Activated CD4-positive, alpha-beta T cell treated with anti-CD3 and anti-CD28 coated beads for 36 hours (primary cell): ENCODE data around the gene TFPT. TPM values are rescaled to one million over a fixed set of nuclear protein-coding genes. Genes with fewer than 3 reads are reported as not detected.

Source experiments
- ATAC-seq: fragments of 200-7000 bp; cut with Tn5 transposase; one replicate; pipeline ENCODE4 v1.10.0; 2021; ENCODE audit warnings: mild to moderate bottlenecking, moderate library complexity
- CTCF ChIA-PET: fragments of 350-600 bp; sonication (Branson Sonifier 250); formaldehyde crosslinking; loops from one replicate; lab custom pipeline; 2021; ENCODE audit warnings: antibody characterized with exemption; lab: Charles Lee
- POLR2A ChIA-PET: fragments of 350-600 bp; sonication (Branson Sonifier 250); formaldehyde crosslinking; loops from one replicate; lab custom pipeline; 2021; ENCODE audit warnings: antibody characterized with exemption, inconsistent platforms; lab: Charles Lee
- DNase-seq: peaks from one replicate; pipeline ENCODE4 v3.0.0-alpha.2; 2020
- H3K27ac Mint-ChIP-seq: one replicate; pipeline ENCODE4 v1.8.0; 2021; ENCODE audit warnings: mixed read lengths
- H3K27me3 Mint-ChIP-seq: one replicate; pipeline ENCODE4 v1.8.0; 2021; ENCODE audit warnings: mixed read lengths
- H3K36me3 Mint-ChIP-seq: one replicate; pipeline ENCODE4 v1.8.0; 2021; ENCODE audit warnings: low read depth, mixed read lengths
- H3K4me1 Mint-ChIP-seq: one replicate; pipeline ENCODE4 v1.8.0; 2021; ENCODE audit warnings: mixed read lengths
- H3K4me3 Mint-ChIP-seq: one replicate; pipeline ENCODE4 v1.8.0; 2021; ENCODE audit warnings: mild to moderate bottlenecking, moderate library complexity, mixed read lengths
- H3K9me3 Mint-ChIP-seq: one replicate; pipeline ENCODE4 v1.8.0; 2021; ENCODE audit warnings: low read depth, mixed read lengths
- intact Hi-C, 2 experiments: fragments of 100-400 bp; cut with DNase I in 1 of 2; cut with micrococcal nuclease in 1 of 2; formaldehyde crosslinking; loops; one replicate each; pipeline versions ENCODE4 v1.14.2 to v1.15.1; 2022 to 2024; cut with DNase I, micrococcal nuclease
- total RNA-seq, 2 experiments: library from RNA; stranded (reverse); gene quantifications; one replicate each; pipeline ENCODE4 v1.2.3, GENCODE V29; 2021

The TFPT gene
- total RNA-seq: 10 to 100 TPM; 28.5 to 39.3 TPM

DNA sequence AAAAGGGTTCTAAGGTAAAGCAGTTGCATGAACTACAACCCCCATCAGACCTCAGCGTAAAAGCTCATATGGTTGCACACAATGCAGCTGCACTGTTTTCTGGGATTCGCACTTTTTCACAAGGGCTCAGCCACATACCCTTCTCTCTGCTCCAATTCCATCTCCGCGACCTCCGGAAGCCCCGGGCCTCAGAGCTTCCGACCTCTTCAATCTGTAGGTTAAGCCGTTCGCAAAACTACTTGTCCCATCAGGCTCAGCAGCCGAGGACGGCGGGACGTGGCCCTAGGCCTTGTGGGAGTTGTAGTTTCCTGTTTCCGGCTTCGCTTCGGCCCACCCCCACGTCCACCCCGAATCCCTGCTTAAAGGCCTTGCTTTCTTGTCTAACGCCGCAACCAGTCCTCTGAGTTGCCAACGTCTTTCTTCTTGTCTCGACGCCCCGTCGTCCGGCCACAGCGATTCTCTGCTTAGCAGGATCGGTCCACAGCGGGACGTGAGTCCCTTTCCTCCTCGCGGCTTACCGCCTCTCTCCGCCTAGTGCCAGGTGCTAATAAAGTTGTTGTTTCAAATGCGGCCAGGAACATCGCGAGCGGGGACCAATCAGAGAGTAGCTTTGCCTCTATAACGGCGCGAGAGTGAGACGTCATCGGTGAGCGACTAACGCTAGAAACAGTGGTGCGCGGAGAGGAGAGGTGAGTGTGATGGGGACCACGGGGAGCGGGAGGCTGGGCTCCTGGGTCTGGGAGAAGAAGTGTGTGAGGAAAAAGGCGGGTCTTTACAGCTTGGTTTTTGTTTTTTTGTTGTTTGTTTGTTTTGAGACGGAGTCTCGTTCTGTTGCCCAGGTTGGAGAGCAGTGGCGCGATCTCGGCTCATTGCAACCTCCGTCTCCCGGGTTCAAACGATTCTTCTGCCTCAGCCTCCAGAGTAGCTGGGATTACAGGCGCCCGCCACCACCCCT is at the start of gene TFPT, which contains the start of gene PRPF31:
TFPT (minus strand) TSS at position 549 of the 955 bp plus-strand sequence; CDS start at position 161, 388 bp downstream.
PRPF31 (plus strand) TSS at position 646 of the 955 bp plus-strand sequence. CDS start 2,525 bp downstream, outside the sequence.
- H3K36me3 Mint-ChIP-seq: peaks cover 43% of the 10 kb centered on the region
- H3K9me3 Mint-ChIP-seq: no peaks in the 10 kb centered on the region
- ChIA-PET CTCF (interaction anchor here (1.0 to 1.4 kb wide), 4 partner anchors 13 to 74 kb away, joined by 3 to 4 read pairs (median 4); partner anchors contain the start of genes CNOT3, MBOAT7 and NDUFA3), POLR2A (interaction anchor here (0.7 to 3.5 kb wide), 8 partner anchors 12 to 348 kb away, joined by 3 to 32 read pairs (median 8); partner anchors contain the start of genes CNOT3, LENG9, MBOAT7 and NDUFA3)
- DNase-seq (peak; percentile 97), ATAC-seq (peak; percentile 94)
- intact Hi-C loops: loop anchor here (1.0 to 5.0 kb wide), 12 partner anchors 13 to 1013 kb away; partner anchors contain the start of genes CNOT3 (in 2 of the 2), LENG1 (in 2 of the 2), NDUFA3 (in 2 of the 2) and LENG8 (in 1 of the 2)
- H3K27ac Mint-ChIP-seq: peak within 1 kb of the TSS; percentile 96
- H3K4me3 Mint-ChIP-seq: peak within 1 kb of the TSS; percentile 83
- H3K4me1 Mint-ChIP-seq: peaks cover 25% of the 10 kb centered on the region
- no peaks in the 10 kb centered on the region for H3K27me3 Mint-ChIP-seq

- ATAC-seq (no peak), DNase-seq (no peak)
- ChIA-PET POLR2A (no interaction called here), CTCF (interaction anchor here (0.7 kb wide), 1 partner anchor 62 kb away, joined by 3 read pairs; no protein-coding TSS in a partner anchor)
- intact Hi-C loops: no loop called here
- no peak overlapping the region for H3K27ac Mint-ChIP-seq
- peaks cover 7% of the 10 kb centered on the region for H3K27me3 Mint-ChIP-seq
- no peak overlapping the region for H3K4me3 Mint-ChIP-seq
- H3K36me3 Mint-ChIP-seq: no peaks in the 10 kb centered on the region
- peaks cover 39% of the 10 kb centered on the region for H3K4me1 Mint-ChIP-seq
- H3K9me3 Mint-ChIP-seq: no peaks in the 10 kb centered on the region
Measured at GRCh38 chr19:54165222-54165621, 49.8 kb upstream of the TFPT start.

- peak overlapping the region; percentile 38 for H3K4me3 Mint-ChIP-seq
- ChIA-PET CTCF (interaction anchor here (1.0 kb wide), 1 partner anchor 25 kb away, joined by 3 read pairs; the partner anchor contains the start of gene MBOAT7), POLR2A (no interaction called here)
- H3K27ac Mint-ChIP-seq: no peak overlapping the region
- H3K36me3 Mint-ChIP-seq: no peaks in the 10 kb centered on the region
- intact Hi-C loops: no loop called here
- peaks cover 42% of the 10 kb centered on the region for H3K4me1 Mint-ChIP-seq
- ATAC-seq (no peak), DNase-seq (peak; percentile 71)
- no peaks in the 10 kb centered on the region for H3K9me3 Mint-ChIP-seq
- peaks cover 7% of the 10 kb centered on the region for H3K27me3 Mint-ChIP-seq
Measured at GRCh38 chr19:54164369-54165068, 49.1 kb upstream of the TFPT start.

DNA sequence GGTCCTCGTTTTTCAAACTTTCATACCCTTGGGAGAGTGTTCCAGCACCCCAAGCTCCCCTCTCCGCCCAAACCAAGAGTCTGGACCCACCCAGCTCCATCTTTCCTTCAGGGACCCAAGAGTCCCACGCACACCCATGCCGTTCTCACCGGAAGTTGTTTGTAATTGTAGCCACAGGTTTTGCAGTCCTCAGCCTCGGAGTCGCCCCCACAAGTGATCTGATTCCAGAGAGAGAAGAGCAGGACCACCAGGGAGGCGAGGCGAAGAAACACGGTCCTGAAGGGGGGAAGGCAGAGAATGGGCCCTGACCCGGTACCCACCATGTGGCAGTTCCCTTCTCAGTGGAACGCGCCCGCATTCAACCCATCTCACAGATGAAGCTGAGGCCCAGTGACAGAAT is 47.4 kb upstream of the TFPT start:
- peak overlapping the region; percentile 87 for H3K4me3 Mint-ChIP-seq
- H3K4me1 Mint-ChIP-seq: peaks cover 46% of the 10 kb centered on the region
- no peaks in the 10 kb centered on the region for H3K9me3 Mint-ChIP-seq
- CTCF ChIA-PET: interaction anchor here (0.7 to 0.8 kb wide), 2 partner anchors 103 to 306 kb away, joined by 3 read pairs; no protein-coding TSS in a partner anchor
- intact Hi-C loops: loop anchor here in 1 of 2 experiments (1.0 kb wide), 3 partner anchors 47 to 300 kb away; partner anchors contain the start of genes LENG8 and LENG9
- no peak overlapping the region for H3K27ac Mint-ChIP-seq
- DNase-seq (no peak), ATAC-seq (no peak)
- POLR2A ChIA-PET: no interaction called here
- peaks cover 3% of the 10 kb centered on the region for H3K36me3 Mint-ChIP-seq
- H3K27me3 Mint-ChIP-seq: peaks cover 7% of the 10 kb centered on the region

- ChIA-PET CTCF (no interaction called here), POLR2A (no interaction called here)
- peak; percentile 92 for DNase-seq
- Mint-ChIP-seq H3K27me3 (peaks cover 7% of the 10 kb centered on the region), H3K4me1 (peaks cover 46% of the 10 kb centered on the region), H3K36me3 (peaks cover 7% of the 10 kb centered on the region), H3K9me3 (no peaks in the 10 kb centered on the region), H3K4me3 (peak overlapping the region; percentile 87), H3K27ac (peak overlapping the region; percentile 23)
- intact Hi-C loops: loop anchor here in 1 of 2 experiments (1.0 kb wide), 3 partner anchors 48 to 301 kb away; partner anchors contain the start of genes LENG8 and LENG9
- ATAC-seq: peak; percentile 18
Measured at GRCh38 chr19:54162241-54162805, 46.9 kb upstream of the TFPT start.

GRCh38 chr19:54160854-54161253 is 45.4 kb upstream of the TFPT start:
- ChIA-PET CTCF (no interaction called here), POLR2A (interaction anchor here (1.0 to 3.2 kb wide), 3 partner anchors 22 to 30 kb away, joined by 3 to 22 read pairs (median 3); partner anchors contain the start of genes CNOT3 and TSEN34)
- DNase-seq (no peak), ATAC-seq (no peak)
- Mint-ChIP-seq H3K4me3 (peak overlapping the region; percentile 87), H3K27ac (peak overlapping the region; percentile 98), H3K27me3 (peaks cover 7% of the 10 kb centered on the region), H3K36me3 (peaks cover 15% of the 10 kb centered on the region), H3K4me1 (peaks cover 53% of the 10 kb centered on the region), H3K9me3 (no peaks in the 10 kb centered on the region)
- intact Hi-C loops: no loop called here

DNA sequence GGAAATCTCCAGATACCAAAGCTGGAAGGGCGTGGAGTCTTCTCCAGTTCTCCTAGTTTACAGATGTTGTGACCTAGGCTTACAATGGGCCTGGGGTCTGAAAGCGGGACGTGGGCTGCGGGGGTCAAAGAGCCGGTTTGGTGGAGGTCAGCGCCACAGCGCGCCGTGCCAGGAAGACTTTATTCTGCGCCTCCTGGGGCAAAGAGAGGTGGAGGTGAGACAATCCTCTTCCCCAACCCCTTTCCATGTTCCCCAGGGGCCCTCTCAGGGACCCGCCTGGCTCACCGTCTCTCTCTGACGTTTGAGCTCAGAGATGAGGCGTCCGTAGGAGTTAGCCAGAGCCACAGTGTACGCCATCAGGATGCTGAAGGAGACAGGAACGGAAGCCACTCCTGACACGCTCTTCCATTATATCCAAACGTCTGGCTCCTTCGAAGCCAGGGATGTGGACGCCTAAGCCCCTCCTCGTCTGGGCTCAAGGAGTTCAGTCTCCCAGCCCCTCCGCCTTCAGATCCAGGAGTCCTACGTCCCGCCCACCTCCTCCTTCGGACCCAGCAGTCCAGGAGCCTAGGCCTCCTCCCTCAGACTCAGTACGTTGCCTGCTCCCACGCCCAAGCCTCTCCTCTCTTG is 44.8 kb upstream of the TFPT start:
- DNase-seq (peak; percentile 35), ATAC-seq (no peak)
- intact Hi-C loops: no loop called here
- Mint-ChIP-seq H3K36me3 (peaks cover 17% of the 10 kb centered on the region), H3K4me1 (peaks cover 53% of the 10 kb centered on the region), H3K4me3 (peak overlapping the region; percentile 87), H3K27me3 (peaks cover 7% of the 10 kb centered on the region), H3K9me3 (no peaks in the 10 kb centered on the region), H3K27ac (peak overlapping the region; percentile 98)
- ChIA-PET POLR2A (interaction anchor here (1.0 to 3.2 kb wide), 3 partner anchors 21 to 30 kb away, joined by 3 to 22 read pairs (median 3); partner anchors contain the start of genes CNOT3 and TSEN34), CTCF (interaction anchor here (1.1 to 2.7 kb wide), 4 partner anchors 8 to 31 kb away, joined by 3 to 15 read pairs (median 6); partner anchors contain the start of genes CNOT3, TMC4 and TSEN34)

DNA sequence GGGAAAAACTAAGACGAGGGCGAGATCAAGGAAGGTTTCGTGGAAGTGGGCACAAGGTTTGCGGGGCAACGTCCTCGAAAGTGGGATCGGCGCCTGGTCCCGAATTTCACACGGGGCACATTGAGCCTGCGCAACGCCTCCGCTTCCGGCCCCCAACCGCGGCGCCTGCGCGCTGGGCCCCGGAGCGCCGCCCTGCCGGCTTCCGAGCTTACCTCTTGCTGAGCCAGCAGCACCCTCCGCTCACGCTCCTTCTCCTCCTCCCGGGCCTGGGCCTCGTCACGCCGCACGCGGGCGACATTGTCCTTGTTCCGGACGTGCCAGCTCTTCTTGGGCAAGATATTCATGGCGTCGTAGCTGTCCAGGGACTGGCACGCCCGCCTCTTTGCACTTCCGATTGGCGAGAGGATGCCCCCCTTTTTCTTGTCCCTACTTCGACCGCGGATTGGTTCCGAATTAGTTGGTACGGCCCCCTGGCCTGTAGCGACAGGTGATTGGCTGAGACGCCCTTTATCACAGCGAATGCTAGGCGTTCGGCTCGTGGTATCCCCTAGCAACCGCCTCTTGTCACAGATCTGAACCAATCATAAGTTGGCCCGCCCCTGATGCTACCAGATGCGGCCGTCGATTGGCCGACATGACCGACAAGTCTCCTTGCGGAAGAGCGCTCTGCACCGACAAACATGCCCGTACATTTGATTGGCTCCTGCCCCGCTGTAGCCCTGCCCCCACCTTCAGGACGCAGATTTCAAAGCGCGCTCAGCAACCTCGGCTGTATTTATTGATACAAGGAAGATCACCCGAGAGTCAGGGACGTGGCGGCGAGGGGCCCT is 44.1 kb upstream of the TFPT start, which contains the start of gene LENG1:
LENG1 (minus strand) TSS at position 370 of the 830 bp plus-strand sequence; CDS start at position 344, 26 bp downstream.
- Mint-ChIP-seq H3K27me3 (peaks cover 7% of the 10 kb centered on the region), H3K36me3 (peaks cover 24% of the 10 kb centered on the region), H3K4me1 (peaks cover 56% of the 10 kb centered on the region), H3K27ac (peak within 1 kb of the TSS; percentile 98), H3K9me3 (no peaks in the 10 kb centered on the region), H3K4me3 (peak within 1 kb of the TSS; percentile 87)
- DNase-seq (peak; percentile 99), ATAC-seq (peak; percentile 90)
- ChIA-PET CTCF (interaction anchor here (0.7 to 2.7 kb wide), 8 partner anchors 9 to 1495 kb away, joined by 3 to 15 read pairs (median 4); partner anchors contain the start of genes CNOT3, TMC4 and TSEN34), POLR2A (interaction anchor here (0.6 to 3.2 kb wide), 4 partner anchors 12 to 48 kb away, joined by 3 to 22 read pairs (median 3); partner anchors contain the start of gene CNOT3)
- intact Hi-C loops: loop anchor here (1.0 to 5.0 kb wide), 11 partner anchors 22 to 305 kb away; partner anchors contain the start of genes CNOT3 (in 2 of the 2), PRPF31 (in 2 of the 2), RPS9 (in 2 of the 2) and TFPT (in 2 of the 2)
